ENCODE data around the gene TPD52L2.

The TPD52L2 gene

GRCh38 chr20:63864978-63865640 lies at the start of gene TPD52L2:
Gene TPD52L2, plus strand, starts transcription at chr20:63865270. Its CDS starts 96 bp downstream, at chr20:63865366.
- DNase-seq (ENCODE audit: low read depth): peak; percentile 87
- peak within 1 kb of the TSS; percentile 100 for H3K4me3 ChIP-seq (ENCODE audit: control insufficient read depth, low read depth, low read length)
- TF ChIP-seq, protein P1, sequence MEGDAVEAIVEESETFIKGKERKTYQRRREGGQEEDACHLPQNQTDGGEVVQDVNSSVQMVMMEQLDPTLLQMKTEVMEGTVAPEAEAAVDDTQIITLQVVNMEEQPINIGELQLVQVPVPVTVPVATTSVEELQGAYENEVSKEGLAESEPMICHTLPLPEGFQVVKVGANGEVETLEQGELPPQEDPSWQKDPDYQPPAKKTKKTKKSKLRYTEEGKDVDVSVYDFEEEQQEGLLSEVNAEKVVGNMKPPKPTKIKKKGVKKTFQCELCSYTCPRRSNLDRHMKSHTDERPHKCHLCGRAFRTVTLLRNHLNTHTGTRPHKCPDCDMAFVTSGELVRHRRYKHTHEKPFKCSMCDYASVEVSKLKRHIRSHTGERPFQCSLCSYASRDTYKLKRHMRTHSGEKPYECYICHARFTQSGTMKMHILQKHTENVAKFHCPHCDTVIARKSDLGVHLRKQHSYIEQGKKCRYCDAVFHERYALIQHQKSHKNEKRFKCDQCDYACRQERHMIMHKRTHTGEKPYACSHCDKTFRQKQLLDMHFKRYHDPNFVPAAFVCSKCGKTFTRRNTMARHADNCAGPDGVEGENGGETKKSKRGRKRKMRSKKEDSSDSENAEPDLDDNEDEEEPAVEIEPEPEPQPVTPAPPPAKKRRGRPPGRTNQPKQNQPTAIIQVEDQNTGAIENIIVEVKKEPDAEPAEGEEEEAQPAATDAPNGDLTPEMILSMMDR (IDR thresholded peaks at IDR 0.05; ENCODE audit: control insufficient read depth, insufficient read depth, low read depth, low read length, missing control alignments): no peak

- H3K4me3 ChIP-seq (ENCODE audit: control insufficient read depth, low read depth, low read length): no peak overlapping the region
- DNase-seq (ENCODE audit: low read depth): no peak
- TF ChIP-seq, protein P1 (IDR thresholded peaks at IDR 0.05; ENCODE audit: control insufficient read depth, insufficient read depth, low read depth, low read length, missing control alignments): no peak
These were observed 49.3 kb upstream of the TPD52L2 start for GRCh38 chr20:63815615-63816253.

- H3K4me3 ChIP-seq (ENCODE audit: control insufficient read depth, low read depth, low read length): no peak overlapping the region
- TF ChIP-seq, protein P1 (IDR thresholded peaks at IDR 0.05; ENCODE audit: control insufficient read depth, insufficient read depth, low read depth, low read length, missing control alignments): peak; percentile 38
- DNase-seq (ENCODE audit: low read depth): no peak
These were observed 45.7 kb upstream of the TPD52L2 start for GRCh38 chr20:63819224-63819921.

GRCh38 chr20:63821811-63822210 lies 43.3 kb upstream of the TPD52L2 start:
- DNase-seq (ENCODE audit: low read depth): no peak
- H3K4me3 ChIP-seq (ENCODE audit: control insufficient read depth, low read depth, low read length): no peak overlapping the region
- TF ChIP-seq, protein P1 (IDR thresholded peaks at IDR 0.05; ENCODE audit: control insufficient read depth, insufficient read depth, low read depth, low read length, missing control alignments): no peak

DNA sequence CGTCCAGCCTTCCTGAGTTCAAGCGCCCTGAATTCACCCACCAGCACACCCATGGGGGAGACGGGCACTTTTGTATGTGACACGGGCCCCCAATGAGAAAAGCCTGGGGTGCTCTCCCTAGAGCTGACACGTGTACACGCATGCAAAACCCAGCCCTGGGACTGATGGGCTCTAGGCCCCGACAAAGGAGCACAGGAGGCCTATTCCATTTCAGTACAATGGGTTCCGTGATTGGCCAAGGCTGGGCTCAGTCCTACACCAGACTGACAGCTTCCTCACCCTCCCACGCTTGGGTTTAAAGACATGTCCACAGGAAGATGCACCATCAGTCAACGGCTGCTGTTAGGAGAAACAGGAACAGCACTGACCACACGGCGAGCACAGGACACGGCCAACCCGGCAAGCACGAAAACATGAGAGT lies 42.8 kb upstream of the TPD52L2 start:
- no peak for DNase-seq (ENCODE audit: low read depth)
- H3K4me3 ChIP-seq (ENCODE audit: control insufficient read depth, low read depth, low read length): no peak overlapping the region

DNA sequence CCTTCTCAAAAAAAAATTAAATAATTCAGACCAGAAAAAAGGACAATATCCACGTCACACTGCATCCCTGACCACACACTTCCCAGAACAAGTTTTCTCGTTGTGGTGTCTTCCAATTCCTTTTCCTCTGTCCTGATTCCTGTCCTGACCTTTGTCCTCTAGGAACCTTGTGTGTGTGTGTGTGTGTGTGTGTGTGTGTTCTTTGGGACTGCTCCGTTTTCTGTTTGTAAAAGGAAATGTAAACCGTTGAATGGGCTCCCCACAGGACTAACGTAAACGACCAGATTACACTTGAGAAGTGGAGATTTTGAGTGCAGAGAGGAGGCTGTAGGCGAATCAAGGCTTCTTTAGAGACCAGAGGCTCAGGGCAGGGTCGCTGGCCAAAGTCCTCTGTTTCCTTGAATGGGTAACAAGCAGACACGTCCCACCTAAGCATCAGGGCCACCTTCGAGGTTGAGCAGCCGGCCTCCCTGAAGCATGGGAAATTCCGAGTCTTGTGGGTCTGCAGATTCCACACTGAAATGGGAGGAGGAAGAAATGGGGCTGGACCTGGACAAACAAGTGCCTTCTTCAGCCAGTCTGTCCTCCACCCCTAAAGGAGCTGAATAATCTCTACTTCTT lies 41.3 kb upstream of the TPD52L2 start:
- DNase-seq (ENCODE audit: low read depth): no peak
- TF ChIP-seq, protein P1 (IDR thresholded peaks at IDR 0.05; ENCODE audit: control insufficient read depth, insufficient read depth, low read depth, low read length, missing control alignments): no peak
- no peak overlapping the region for H3K4me3 ChIP-seq (ENCODE audit: control insufficient read depth, low read depth, low read length)

More for the DNA sequence above, 42.8 kb upstream of the TPD52L2 start:
- TF ChIP-seq, protein P1 (IDR thresholded peaks at IDR 0.05; ENCODE audit: control insufficient read depth, insufficient read depth, low read depth, low read length, missing control alignments): no peak

All from AG09309 (cell line).